Effector CD4-positive, alpha-beta T cell (primary cell): Measurements from ENCODE around the gene CLEC16A.

Experiments used
- DNase-seq: peaks from one replicate; pipeline ENCODE4 v3.0.0-alpha.2; 2020

The CLEC16A gene

DNA sequence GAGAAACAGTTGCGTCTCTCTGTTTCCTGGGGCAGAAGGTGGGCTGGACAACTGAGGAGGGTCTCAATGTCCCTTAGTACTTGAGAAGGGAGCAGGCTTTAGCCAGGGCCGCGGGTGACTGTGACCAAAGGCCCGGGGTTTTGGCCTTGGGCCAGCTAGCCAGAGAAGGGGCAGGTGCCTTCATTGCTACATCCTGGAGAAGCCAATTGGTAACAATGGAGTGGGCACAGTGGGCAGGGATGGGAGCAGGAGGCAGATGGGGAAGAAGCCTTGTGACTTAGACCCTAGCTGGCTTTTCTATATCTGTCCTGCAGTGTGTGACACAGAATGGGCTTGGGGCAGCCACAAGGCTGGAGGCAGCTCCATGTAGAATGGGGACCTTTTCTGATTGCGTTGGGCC, 46.0 kb downstream of the CLEC16A start:
- DNase-seq: no peak

DNA sequence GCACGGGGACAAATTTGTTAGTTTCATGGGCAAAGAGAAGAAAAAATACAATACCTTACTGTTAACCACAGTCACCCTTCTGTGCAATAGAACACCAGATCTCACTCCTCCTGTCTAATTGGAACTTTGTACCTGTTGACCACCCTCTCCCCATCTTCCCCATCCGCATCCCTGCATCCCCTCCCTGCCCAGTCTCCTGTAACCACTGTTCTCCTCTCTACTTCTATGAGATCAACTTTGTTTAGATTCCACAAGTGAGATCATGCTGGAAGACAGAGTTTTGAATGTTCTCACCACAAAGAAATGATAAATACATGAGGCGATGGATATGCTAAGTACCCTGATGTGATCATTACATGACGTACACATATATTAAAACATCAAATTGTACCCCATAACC, 47.7 kb downstream of the CLEC16A start:
- no peak for DNase-seq

DNA sequence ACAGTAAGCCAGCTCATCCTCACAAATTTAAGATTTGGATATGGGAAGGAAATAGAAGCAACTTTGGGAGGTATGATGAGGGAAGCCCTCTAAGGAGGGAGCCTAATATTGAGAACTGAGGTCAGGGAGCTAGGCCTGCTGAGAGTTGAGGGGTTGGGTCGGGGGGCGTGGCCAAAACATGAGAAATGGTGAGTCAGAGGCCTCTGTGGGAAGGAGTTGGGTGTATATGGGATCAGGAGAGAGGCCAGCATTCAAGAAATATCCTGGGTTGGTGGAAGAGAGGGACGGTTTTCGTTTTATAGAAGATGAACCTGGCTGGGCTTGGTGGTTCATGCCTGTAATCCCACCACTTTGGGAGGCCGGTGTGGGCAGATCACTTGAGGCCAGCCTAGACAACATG, 48.4 kb downstream of the CLEC16A start:
- no peak for DNase-seq

DNA sequence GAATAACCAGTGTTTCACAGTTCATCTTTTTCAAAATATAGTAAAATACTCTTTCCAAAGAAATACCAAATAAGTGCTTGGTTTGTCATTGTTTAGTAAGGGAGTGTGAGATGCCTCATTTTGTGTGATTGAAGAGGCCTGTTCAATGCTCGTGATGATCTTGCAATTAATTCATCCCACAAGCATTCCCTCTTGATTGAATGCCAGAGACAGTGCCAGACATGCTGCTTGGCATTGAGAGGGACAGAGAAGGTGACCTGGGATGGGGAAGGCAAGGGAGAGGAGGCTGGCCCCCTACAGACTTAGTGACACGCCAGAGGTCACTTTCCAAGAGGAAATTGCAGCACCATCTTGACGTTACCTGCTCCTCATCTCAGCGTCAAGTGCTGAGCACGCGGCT, 49.3 kb downstream of the CLEC16A start:
- DNase-seq: no peak

DNA sequence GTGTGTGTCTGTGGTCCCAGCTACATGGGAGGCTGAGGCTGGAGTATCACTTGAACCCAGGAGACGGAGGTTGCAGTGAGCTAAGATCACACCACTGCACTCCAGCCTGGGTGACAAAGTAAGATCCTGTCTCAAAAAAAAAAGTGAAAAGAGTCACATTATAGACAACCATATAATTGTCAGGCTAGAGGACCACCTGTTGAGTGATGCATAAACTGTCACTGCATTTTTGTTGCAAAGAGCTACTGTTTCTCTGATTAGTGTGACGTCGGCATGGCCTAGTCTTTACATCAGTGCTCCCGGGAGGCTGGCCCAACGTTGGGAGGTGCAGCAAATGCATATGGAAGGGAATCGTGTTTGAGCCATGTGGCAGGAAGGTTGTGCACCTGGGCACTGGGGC, 50.2 kb downstream of the CLEC16A start:
- DNase-seq: no peak

DNA sequence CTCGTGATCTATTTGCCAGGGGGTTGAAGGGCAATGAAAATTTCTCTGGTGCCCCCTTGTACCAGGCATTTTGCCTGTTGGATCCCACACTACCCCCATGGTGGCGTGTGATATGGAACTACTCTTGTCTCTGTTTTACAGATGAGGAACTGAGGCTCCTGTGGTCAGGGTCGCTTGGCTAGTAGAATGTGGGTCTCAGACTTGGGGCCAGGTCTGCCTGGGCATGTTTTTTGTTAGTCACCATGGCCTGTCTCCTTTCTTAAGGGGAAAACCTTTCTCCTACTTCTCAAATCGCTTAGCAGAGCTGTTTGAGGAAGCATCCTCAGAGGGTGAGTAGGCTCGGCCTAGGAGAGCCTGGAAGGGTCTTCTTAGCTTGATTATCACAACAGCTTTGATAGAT, 51.2 kb downstream of the CLEC16A start:
- no peak for DNase-seq

DNA sequence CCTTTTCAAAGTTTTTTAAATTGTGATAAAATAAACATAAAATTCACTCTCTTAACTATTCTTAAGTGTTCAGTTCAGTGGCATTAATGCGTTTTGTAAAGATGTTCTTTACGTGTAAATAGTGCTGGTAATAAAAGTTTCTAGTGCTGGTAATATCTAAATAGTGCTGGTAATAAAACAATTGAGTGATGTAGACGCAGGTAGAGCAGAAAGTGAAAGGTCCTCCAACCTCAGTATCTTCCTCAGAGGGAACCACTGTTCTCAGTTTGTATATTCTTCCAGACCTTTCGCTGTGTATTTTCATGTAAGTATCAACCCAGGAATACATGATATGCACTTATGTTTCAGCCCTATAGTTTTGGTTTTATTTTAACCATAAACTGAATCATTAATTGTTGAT, 53.1 kb downstream of the CLEC16A start:
- no peak for DNase-seq

DNA sequence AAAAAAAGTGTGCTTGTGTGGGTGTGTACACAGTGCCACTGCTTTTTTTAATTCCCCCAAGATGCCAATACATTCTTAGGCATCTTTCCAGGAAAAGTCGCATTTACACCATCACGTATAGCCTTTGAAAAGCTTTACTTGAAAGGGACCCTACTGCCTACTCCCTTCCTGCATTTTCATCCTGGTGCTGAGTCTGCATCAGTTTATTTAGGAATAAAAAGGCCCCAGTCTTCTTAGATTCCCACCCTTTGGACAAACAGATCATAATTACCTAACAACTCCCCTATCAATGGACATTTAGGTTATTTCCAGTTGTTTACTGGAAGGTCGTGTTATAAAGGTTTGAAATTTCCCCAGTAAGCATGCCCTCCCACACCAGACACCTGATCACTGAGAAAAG, 54.9 kb downstream of the CLEC16A start:
- DNase-seq: no peak

DNA sequence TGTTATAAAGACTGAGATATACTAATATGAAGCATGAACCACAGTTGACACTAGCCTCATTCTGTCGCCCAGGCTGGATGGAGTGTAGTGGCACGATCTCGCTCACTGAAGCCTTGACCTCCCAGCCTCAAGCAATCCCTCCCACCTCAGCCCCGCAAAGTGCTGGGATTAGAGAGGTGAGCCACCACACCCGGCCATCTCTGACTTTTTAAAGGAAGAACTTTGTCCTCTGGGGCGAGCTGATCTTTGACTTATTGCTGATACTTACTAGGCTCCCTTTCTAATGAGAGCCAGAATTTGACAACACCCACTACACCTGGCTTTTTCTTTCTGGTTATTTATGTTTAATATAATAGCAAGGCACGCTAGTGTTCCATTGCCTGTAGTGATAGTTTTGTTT, 57.2 kb downstream of the CLEC16A start:
- DNase-seq: no peak

DNA sequence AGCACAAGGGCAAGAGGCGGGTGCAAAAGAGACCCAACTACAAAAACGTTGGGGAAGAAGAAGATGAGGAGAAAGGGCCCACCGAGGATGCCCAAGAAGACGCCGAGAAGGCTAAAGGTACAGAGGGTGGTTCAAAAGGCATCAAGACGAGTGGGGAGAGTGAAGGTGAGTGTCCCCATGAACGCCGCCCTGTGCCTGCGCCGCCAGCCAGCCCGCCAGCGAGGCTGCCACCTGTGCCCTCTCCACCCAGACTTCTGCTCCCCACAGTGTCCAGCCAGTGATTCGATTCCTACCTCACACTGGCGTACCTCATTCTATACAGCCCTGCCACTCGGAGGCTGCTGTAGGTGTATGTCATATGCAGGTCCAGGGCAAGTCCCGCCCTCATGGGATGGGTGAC, 58.8 kb downstream of the CLEC16A start:
- no peak for DNase-seq

DNA sequence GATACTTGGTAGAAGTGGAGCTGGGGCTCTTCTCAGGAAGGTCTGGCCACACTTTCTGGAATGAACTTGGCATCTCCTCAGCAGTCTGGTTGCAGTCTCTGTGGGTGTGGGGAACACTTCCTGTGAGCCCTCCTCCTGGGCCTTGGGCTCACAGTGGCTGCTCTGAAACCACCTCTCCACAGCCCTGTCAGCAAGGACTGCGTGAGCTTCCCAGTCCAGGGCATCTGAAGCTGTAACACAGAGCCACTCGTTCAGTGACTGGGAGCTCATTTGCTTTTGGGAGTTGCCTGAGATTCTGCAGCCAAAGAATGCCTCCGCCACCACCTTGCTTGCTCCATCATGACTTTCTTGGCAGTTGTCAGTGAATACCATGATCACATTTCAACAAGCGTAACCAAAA, 60.0 kb downstream of the CLEC16A start:
- DNase-seq: no peak

DNA sequence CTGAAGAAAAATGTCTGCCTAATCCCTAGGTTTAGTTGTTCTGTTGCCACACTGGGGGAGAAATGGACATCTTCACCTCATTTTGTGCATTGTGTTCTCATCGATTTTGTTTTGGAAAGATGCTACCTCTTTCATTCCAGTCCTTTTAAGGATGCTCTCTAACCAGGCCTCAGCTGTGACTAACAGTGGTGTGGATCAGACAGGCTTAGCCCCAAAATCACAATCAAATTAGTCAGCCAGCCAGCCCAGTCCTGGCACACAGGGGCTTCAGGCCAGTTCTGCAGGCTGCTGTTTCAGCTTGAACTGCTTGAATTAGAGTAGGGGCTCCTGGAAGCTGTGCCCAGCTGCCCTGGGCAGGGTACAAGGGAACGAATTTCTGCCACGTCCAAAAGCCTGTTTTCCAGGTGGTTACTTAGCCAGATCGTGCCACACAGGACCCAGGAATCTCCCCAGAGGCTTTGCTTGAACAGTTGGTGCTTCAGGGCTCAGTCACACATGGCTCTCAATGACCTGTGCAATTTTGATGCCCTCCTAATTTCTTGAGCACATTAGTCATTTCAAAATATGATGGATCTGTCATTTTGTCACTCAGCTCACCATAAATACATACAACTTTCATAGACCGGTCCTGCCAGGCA, 60.7 kb downstream of the CLEC16A start:
- DNase-seq: no peak

DNA sequence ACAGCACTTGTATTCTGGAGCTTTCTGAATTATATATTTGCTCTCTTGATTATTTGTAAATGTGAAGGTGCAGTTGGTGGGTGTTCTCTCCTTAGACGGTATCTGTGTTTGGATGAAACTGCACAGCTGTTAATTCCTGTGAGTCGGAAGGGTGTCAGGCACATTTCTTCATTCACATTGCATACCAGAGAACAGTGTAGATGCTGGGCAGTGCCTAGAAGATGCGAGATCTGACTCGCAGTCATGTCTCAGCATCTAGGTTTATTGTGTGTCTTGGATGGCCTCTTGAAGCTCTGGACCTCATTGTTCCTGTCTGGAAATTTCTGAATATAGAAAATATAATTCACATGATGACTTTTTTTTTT, 61.2 kb downstream of the CLEC16A start:
- no peak for DNase-seq

DNA sequence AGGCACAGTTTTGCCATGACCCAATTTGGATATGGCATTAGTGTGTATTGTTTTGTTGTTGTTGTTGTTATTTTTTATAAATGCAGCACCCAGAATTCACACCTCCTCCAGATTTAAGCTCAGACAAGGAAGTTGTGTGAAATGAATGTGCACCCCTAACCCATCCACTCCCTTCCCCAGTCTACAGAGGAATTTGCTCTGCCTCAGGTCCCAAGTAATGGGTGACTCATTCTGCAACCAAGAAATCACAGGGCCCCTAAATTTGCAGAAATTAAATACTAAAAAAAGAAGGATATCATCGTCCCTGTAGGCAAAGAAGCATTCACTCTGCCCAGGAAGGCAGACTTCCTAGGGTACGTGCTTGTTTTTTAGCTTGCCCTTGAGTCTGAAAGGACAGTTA, 62.3 kb downstream of the CLEC16A start:
- no peak for DNase-seq

DNA sequence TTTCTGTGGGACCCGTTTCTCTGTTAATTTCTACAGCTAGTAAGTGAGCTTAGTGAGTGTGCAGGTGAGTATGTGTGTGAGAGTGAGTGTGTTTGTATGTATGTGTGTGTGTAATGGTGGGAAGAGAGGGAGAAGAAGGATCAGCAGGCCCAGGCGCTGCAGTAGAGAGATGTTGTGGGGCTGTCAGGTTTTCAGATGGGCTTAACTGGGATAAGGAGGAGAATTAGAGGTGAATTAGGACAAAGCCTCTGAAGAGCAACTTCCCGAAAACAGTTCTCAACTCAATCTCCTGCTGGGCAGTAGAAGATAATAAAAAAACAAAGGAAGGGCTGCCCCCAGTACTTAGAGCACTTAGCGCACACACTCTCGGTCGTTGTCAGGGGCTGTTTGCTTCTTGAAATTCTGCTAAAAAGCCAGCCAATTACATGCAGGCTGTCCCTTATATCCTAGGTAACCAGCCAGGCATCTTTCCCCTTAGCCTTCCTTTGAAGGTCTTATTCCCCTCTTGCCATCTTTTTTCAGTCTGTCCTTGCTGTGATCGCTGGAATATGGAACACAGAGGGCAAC, 63.4 kb downstream of the CLEC16A start:
- no peak for DNase-seq

DNA sequence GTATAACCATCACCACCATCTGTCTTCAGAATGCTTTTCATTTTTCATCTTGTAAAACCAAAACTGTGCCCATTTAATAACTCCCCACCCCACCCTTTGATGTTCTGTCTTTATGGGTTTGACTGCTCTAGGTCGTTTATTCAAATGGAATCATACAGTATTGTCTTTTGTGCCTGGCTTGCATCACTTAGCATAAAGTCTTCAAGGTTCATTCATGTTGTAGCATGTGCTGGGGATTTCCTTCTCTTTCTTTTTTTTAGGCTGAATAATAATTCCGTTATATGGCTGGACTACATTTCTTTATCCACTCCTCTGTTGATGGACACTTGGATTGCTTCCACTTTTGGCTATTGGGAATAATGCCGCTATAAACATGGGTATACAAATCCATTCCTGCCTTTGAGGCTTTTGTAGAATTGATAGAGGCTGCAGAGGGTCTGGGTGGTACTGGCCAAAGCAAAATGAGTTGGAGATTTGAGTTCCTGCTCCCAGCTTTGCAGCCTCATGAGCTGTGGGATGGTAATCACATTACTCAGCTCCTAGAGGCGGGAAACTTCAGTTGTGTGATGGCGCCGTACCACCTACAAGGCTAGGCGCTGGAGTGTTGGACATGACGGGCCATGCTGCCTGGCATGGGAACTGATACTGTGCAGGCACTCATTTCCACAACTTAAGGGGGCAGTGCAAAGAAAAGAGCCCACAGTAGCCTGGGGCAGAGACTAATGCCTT, 64.8 kb downstream of the CLEC16A start:
- DNase-seq: no peak

DNA sequence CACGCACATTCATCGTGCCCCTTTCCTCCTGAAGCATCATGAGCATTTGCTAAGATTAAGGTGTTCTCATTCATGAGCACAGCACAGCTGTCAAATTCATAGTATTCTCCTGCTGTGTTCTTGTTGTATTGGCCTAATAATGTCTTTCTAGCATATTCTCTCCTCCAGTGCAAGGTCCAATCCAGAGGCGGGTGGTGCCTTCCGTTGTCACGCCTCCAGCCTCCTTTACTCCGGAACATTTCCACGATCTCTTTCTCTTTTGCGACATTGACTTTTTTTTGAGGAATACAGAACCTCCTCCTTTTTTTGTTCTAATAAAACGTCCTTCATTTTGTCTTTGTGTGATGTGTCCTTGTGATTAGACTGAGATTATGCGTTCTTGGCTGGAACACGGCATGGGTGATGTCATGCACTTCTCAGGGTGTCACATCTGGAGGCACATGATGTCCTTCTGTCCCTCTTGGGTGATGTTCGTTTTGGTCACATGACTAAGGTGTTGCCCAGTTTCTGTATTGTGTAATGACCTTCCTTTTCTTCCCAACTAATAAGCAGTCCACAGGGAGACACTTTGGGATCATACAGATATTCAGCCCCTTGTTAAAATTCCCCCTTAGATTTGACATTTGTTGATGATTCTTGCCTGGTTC, 66.3 kb downstream of the CLEC16A start:
- DNase-seq: no peak

DNA sequence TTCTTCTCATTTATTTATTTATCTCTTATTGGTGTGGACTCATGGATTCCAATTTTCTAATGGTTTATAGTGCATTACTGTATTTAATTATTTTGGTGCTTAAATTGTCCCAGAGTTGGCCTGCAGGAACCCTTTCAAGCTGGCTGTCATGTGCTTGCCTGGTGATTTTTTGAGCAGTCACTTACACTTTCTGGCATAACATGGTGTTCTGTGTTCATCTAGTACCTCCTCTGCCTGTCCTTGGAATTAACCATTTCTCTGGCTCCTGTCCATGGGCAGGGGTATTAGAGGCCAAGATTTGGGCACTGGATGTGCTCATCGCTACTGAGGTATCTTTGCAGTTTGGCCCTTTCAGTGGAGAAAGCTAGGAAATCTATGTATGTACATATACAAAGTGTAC, 67.0 kb downstream of the CLEC16A start:
- no peak for DNase-seq

DNA sequence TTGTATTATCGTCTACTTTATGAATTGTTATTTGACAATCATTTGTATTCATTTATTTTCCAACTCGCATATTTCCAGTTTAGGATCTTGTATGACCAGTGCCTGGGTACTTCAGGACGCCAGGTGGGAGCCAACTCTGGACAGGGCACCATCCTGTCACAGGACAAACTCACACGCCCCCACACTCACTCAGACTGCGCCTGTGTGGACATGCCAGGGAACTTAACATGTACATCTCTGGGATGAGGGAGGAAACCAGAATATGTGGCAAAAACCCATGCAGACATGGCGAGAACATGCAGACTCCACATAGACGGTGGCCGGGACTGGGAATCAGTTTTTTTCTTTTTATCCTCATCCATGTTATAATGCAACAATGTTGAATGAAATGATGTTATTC, 68.5 kb downstream of the CLEC16A start:
- no peak for DNase-seq

DNA sequence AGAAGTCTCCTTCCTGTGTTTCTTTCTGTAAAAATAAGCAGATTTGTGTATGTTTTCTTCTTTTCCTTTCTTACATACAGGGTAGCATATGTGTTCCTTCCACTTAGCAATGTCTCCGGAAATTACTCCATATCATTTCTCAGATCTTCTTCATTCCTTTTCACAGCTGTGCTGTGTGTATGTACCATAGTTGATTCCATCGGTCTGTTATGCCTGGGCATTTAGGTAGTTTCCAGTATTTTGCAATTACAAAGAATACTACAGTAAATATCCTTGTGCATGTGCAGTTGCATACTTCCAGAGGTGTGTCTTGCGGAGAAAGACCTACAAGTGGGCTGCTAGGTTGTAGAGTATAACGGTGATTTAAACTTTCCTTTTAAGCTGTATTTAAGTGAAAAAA, 69.8 kb downstream of the CLEC16A start:
- DNase-seq: no peak

DNA sequence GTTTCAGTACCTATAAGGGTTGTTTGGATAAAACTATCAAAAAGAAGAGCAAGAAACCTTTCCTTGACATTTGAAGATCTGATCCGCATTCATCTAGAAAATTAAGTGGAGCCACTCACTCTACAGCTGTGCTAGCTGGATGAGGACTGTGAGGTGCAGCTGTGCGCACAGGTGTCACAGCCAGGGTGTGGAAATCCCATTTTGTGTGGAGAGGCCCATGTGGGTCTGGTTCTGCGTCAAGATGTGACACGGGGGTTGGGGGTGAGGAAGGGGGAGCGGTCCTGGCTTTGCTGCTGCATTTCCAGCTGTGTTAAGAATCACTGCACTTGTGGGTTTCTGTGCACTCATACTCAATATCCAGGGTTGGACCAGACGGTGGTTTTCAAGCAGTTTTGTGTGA, 70.7 kb downstream of the CLEC16A start:
- no peak for DNase-seq

DNA sequence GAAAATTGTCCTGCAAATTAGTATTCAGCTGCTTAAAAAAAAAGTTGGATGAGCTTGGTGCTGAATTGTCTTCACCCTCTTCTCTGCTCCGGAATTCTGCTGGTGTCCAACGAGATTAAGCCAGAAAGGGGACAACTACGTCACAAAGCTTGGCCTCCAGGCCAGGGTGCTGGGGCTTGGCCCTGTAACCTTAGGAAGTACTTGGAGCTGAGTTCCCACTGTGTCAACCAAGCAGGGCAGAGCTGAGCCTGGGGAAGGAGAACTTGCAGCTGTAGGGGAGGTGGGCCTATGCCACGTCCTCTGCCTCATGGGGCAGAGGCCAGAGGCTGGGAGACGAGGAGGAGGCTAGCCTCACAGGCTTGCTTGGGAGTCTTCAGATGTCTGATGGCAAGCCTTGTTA, 71.2 kb downstream of the CLEC16A start:
- no peak for DNase-seq

DNA sequence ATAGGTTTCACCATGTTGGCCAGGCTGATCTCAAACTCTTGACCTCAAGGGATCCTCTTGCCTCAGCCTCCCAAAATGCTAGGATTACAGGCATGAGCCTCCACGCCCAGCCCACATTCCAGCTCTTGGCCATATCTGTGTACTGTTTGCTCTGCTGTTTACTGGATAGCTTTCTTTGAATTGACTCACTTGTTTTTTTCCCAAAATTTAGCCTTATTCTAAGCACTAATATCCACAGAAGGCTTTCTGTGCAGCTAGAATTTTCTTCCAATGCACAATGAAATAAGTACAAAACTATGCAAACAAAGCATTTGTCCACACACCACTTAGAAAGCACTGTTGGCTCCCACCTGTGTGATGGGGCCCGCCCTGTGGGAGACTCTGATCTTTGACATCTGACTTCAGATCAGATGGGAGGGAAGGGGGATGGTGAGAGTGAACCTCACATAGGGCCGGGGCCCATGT, 72.2 kb downstream of the CLEC16A start:
- DNase-seq: no peak

DNA sequence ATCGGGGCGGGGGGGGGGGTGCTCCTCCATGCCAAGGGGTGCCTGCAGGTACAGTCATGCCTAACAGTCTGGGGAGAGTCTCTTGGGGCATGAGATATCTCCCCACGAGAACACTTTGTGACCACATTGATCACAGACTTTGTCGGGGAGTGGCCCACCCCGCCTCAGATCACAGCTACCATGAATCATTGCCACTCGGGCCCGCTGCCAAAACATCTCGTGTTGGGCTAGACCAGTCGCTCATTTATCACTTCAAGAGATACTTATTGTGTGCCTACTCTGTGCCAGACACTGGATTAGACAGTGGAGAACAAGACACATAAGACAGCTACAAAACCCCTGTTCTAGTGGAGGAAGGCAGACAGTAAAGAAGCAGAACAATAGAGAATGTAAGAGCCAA, 72.6 kb downstream of the CLEC16A start:
- DNase-seq: no peak
